Activated T-cell treated with anti-CD3 and anti-CD28 coated beads, Interleukin-2, amount 50 U/mL, for 24 hours (primary cell): Measurements from ENCODE around the gene GDPD1.
A peak's percentile ranks its signal among the peaks of the same experiment; 100 is the strongest.
"Not testable (repeated sequence)": the region's sequence is repeated elsewhere in the genome, so short reads cannot be mapped to it uniquely, and the experiment has no call there.

ENCODE experiments used
- DNase-seq: peaks from one replicate; pipeline ENCODE4 v3.0.0-alpha.2; 2020
- H3K27ac Mint-ChIP-seq: 2 replicates; pipeline ENCODE4 v1.8.0; 2020; ENCODE audit warnings: mild to moderate bottlenecking, mixed read lengths
- H3K27me3 Mint-ChIP-seq: 2 replicates; pipeline ENCODE4 v1.8.0; 2020; ENCODE audit warnings: mixed read lengths
- H3K36me3 Mint-ChIP-seq: 2 replicates; pipeline ENCODE4 v1.8.0; 2020; ENCODE audit warnings: low read depth, mixed read lengths
- H3K4me1 Mint-ChIP-seq: 2 replicates; pipeline ENCODE4 v1.8.0; 2020; ENCODE audit warnings: low read depth, mixed read lengths
- H3K4me3 Mint-ChIP-seq: 2 replicates; pipeline ENCODE4 v1.8.0; 2020; ENCODE audit warnings: mild to moderate bottlenecking, moderate library complexity, mixed read lengths
- H3K9me3 Mint-ChIP-seq: 2 replicates; pipeline ENCODE4 v1.8.0; 2020; ENCODE audit warnings: mixed read lengths

Gene GDPD1

GRCh38 chr17:59220328-59221158 is at the start of gene GDPD1:
TSS of gene GDPD1 (plus strand) at chr17:59220511. CDS start at chr17:59220610, 99 bp downstream.
- peaks cover 13% of the 10 kb centered on the region for H3K4me1 Mint-ChIP-seq
- peak within 1 kb of the TSS; percentile 93 for H3K4me3 Mint-ChIP-seq
- H3K36me3 Mint-ChIP-seq: peaks cover 10% of the 10 kb centered on the region
- H3K27ac Mint-ChIP-seq: peak within 1 kb of the TSS; percentile 91
- H3K27me3 Mint-ChIP-seq: no peaks in the 10 kb centered on the region
- no peaks in the 10 kb centered on the region for H3K9me3 Mint-ChIP-seq
- DNase-seq: peak; percentile 97

- Mint-ChIP-seq H3K9me3 (no peaks in the 10 kb centered on the region), H3K36me3 (peaks cover 24% of the 10 kb centered on the region), H3K27me3 (no peaks in the 10 kb centered on the region), H3K4me3 (no peak overlapping the region), H3K4me1 (peaks cover 4% of the 10 kb centered on the region), H3K27ac (no peak overlapping the region)
- no peak for DNase-seq
Measured at GRCh38 chr17:59172436-59173004, 47.8 kb upstream of the GDPD1 start.

- Mint-ChIP-seq H3K27me3 (no peaks in the 10 kb centered on the region), H3K9me3 (no peaks in the 10 kb centered on the region), H3K4me1 (no peaks in the 10 kb centered on the region), H3K27ac (no peak overlapping the region), H3K36me3 (peaks cover 23% of the 10 kb centered on the region), H3K4me3 (no peak overlapping the region)
- no peak for DNase-seq
Measured at GRCh38 chr17:59174671-59175070, 45.6 kb upstream of the GDPD1 start.

GRCh38 chr17:59175076-59175475 is 45.2 kb upstream of the GDPD1 start:
- no peaks in the 10 kb centered on the region for H3K27me3 Mint-ChIP-seq
- H3K36me3 Mint-ChIP-seq: peaks cover 21% of the 10 kb centered on the region
- H3K4me1 Mint-ChIP-seq: no peaks in the 10 kb centered on the region
- H3K9me3 Mint-ChIP-seq: no peaks in the 10 kb centered on the region
- H3K27ac Mint-ChIP-seq: no peak overlapping the region
- H3K4me3 Mint-ChIP-seq: no peak overlapping the region
- DNase-seq: no peak

GRCh38 chr17:59178266-59178985 is 41.9 kb upstream of the GDPD1 start:
- no peaks in the 10 kb centered on the region for H3K9me3 Mint-ChIP-seq
- H3K4me1 Mint-ChIP-seq: no peaks in the 10 kb centered on the region
- DNase-seq: no peak
- no peaks in the 10 kb centered on the region for H3K27me3 Mint-ChIP-seq
- H3K36me3 Mint-ChIP-seq: peaks cover 4% of the 10 kb centered on the region
- no peak overlapping the region for H3K4me3 Mint-ChIP-seq
- H3K27ac Mint-ChIP-seq: no peak overlapping the region

- not testable (repeated sequence) for H3K27ac Mint-ChIP-seq, H3K36me3 Mint-ChIP-seq, H3K9me3 Mint-ChIP-seq, H3K4me3 Mint-ChIP-seq, H3K4me1 Mint-ChIP-seq, DNase-seq, H3K27me3 Mint-ChIP-seq
Measured at GRCh38 chr17:59179601-59180000, 40.7 kb upstream of the GDPD1 start.

GRCh38 chr17:59180626-59181025 is 39.7 kb upstream of the GDPD1 start:
- Mint-ChIP-seq H3K9me3 (no peaks in the 10 kb centered on the region), H3K4me1 (no peaks in the 10 kb centered on the region), H3K27me3 (no peaks in the 10 kb centered on the region), H3K27ac (no peak overlapping the region), H3K36me3 (peaks cover 5% of the 10 kb centered on the region), H3K4me3 (no peak overlapping the region)
- DNase-seq: no peak

- no peak for DNase-seq
- Mint-ChIP-seq H3K4me1 (no peaks in the 10 kb centered on the region), H3K27ac (no peak overlapping the region), H3K9me3 (no peaks in the 10 kb centered on the region), H3K27me3 (no peaks in the 10 kb centered on the region), H3K36me3 (peaks cover 8% of the 10 kb centered on the region), H3K4me3 (no peak overlapping the region)
Measured at GRCh38 chr17:59181481-59181880, 38.8 kb upstream of the GDPD1 start.

GRCh38 chr17:59185997-59186396 is 34.3 kb upstream of the GDPD1 start:
- Mint-ChIP-seq H3K27ac (no peak overlapping the region), H3K36me3 (peaks cover 17% of the 10 kb centered on the region), H3K4me1 (no peaks in the 10 kb centered on the region), H3K9me3 (no peaks in the 10 kb centered on the region), H3K27me3 (no peaks in the 10 kb centered on the region), H3K4me3 (no peak overlapping the region)
- DNase-seq: no peak

GRCh38 chr17:59186850-59187249 is 33.5 kb upstream of the GDPD1 start:
- DNase-seq: no peak
- peaks cover 21% of the 10 kb centered on the region for H3K36me3 Mint-ChIP-seq
- H3K4me3 Mint-ChIP-seq: no peak overlapping the region
- no peaks in the 10 kb centered on the region for H3K4me1 Mint-ChIP-seq
- H3K9me3 Mint-ChIP-seq: no peaks in the 10 kb centered on the region
- H3K27ac Mint-ChIP-seq: no peak overlapping the region
- no peaks in the 10 kb centered on the region for H3K27me3 Mint-ChIP-seq

GRCh38 chr17:59190806-59191205 is 29.5 kb upstream of the GDPD1 start:
- H3K4me3 Mint-ChIP-seq: no peak overlapping the region
- no peak for DNase-seq
- H3K9me3 Mint-ChIP-seq: no peaks in the 10 kb centered on the region
- H3K36me3 Mint-ChIP-seq: peaks cover 34% of the 10 kb centered on the region
- no peak overlapping the region for H3K27ac Mint-ChIP-seq
- peaks cover 3% of the 10 kb centered on the region for H3K4me1 Mint-ChIP-seq
- no peaks in the 10 kb centered on the region for H3K27me3 Mint-ChIP-seq

- DNase-seq: no peak
- Mint-ChIP-seq H3K27ac (no peak overlapping the region), H3K9me3 (no peaks in the 10 kb centered on the region), H3K4me3 (no peak overlapping the region), H3K27me3 (no peaks in the 10 kb centered on the region), H3K4me1 (peaks cover 3% of the 10 kb centered on the region), H3K36me3 (peaks cover 37% of the 10 kb centered on the region)
Measured at GRCh38 chr17:59193336-59193862, 26.9 kb upstream of the GDPD1 start.

GRCh38 chr17:59199398-59199797 is 20.9 kb upstream of the GDPD1 start:
- H3K27me3 Mint-ChIP-seq: no peaks in the 10 kb centered on the region
- no peak overlapping the region for H3K4me3 Mint-ChIP-seq
- H3K27ac Mint-ChIP-seq: no peak overlapping the region
- H3K36me3 Mint-ChIP-seq: peaks cover 35% of the 10 kb centered on the region
- no peaks in the 10 kb centered on the region for H3K4me1 Mint-ChIP-seq
- no peaks in the 10 kb centered on the region for H3K9me3 Mint-ChIP-seq
- DNase-seq: no peak

GRCh38 chr17:59202320-59202719 is 18.0 kb upstream of the GDPD1 start:
- Mint-ChIP-seq H3K4me3 (no peak overlapping the region), H3K36me3 (peaks cover 22% of the 10 kb centered on the region), H3K27me3 (no peaks in the 10 kb centered on the region), H3K4me1 (no peaks in the 10 kb centered on the region), H3K27ac (no peak overlapping the region), H3K9me3 (no peaks in the 10 kb centered on the region)
- DNase-seq: no peak

GRCh38 chr17:59219370-59219769 is 941 bp upstream of the GDPD1 start:
- Mint-ChIP-seq H3K4me1 (peaks cover 17% of the 10 kb centered on the region), H3K36me3 (peaks cover 20% of the 10 kb centered on the region), H3K4me3 (no peak overlapping the region), H3K9me3 (no peaks in the 10 kb centered on the region), H3K27me3 (no peaks in the 10 kb centered on the region), H3K27ac (no peak overlapping the region)
- DNase-seq: no peak
